ENCODE measurements around the gene MRGPRD.

GRCh38 chr11:68988491-68988890 lies 7.7 kb upstream of the MRGPRD start:
- TF ChIP-seq CREM (CRISPR knock-in tag; IDR thresholded peaks at IDR 0.05): no peak
- TF ChIP-seq CTCF (IDR thresholded peaks at IDR 0.05): no peak
- TF ChIP-seq HMGXB4 (CRISPR knock-in tag; IDR thresholded peaks at IDR 0.05): no peak
- no peak for TF ChIP-seq ETV6 (CRISPR knock-in tag; IDR thresholded peaks at IDR 0.05)

All from WTC11 (cell line).